Stimulated activated CD8-positive, alpha-beta memory T cell treated with anti-CD3 and anti-CD28 coated beads, Interleukin-7, amount 100 ng/mL, for 48 hours (primary cell): ENCODE results near the gene CNBP.
"Not testable (repeated sequence)": the region's sequence is repeated elsewhere in the genome, so short reads cannot be mapped to it uniquely, and the experiment has no call there.

ENCODE experiments used
- DNase-seq, 2 donors: peaks; one replicate each; pipeline ENCODE4 v3.0.0-alpha.2; 2020; ENCODE audit warnings: low read depth in 1 of 2; ENCODE audit errors: extremely low read depth in 1 of 2

Gene CNBP

DNA sequence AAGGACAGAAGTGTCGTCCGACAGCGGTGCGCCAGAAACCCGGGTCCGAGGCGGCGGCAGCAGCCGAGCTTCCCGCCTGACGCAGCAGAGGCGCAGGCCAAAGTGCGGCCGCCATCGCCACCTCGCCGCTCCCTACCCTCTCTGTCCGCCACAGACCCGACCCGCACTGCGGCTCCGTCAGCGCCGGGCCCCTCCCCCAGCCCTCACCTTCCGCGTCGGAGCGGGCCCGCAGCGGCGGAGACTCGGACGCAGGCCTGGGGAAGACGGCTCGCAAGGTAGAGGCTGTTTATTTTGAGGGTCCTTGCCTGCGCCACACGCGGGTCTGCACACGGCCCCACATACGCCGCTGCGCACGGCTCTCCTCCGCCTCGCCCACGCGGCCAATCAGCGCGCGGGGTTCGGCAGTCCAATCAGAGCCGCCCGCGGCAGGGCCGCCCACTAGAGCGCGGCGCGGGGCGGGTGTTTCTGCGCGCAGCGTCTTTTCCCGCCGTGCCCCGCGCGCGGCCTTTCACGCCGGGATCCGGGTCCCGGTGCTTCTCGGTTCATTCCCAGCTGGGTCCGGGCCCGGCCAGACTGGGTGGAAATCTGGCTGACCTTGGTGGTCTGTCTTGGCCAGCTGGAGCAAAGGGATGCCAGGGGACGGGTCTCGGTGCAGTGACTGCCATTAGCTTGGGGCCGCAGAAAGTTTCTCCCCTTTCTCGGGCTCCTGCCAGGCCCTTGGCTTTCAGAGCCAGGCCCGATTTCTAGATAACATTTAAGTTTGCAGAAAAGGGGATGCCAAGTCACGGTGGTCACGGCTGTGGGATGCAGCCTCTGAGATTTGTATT, at the start of gene CNBP:
CNBP (minus strand) TSS at position 328 of the 827 bp plus-strand sequence. CDS start 12,139 bp downstream, outside the sequence.
- DNase-seq = peak; percentile 81 to 90

DNA sequence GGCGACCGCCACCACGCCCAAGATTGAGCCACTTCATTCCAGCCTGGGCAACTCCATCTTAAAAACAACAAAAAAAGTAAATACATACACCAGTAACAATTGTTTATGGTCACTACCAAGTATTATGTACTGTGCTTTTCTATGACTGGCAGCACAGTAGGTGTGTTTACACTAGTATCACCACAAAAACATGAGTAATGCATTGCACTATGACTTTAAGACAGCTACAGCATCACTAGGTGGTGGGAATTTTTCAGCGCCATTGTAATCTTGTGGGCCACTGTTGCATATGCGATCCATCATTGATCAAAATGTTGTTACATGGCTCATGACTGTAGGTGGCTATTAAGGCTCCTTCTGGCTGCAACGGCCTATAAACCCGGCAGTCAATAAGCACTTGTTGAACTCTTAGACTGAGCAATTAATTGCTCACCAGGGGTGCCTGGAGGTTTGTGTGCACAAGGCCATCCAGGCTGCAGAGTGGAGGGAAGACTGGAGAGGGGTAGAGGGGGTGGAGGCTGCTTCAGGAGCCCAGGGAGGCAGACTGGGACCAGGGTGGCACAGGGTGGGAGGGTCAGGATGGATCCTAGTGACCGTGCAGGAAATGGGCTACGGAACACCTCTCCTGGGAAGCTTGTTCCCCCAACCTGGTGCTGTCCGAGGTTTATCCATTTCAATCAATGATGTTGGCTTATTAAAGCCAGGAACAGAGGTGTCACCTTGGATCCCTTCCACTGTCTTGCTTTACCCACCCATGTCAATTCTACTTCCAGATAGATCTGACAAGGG, 47.8 kb upstream of the CNBP start:
- DNase-seq = no peak

DNA sequence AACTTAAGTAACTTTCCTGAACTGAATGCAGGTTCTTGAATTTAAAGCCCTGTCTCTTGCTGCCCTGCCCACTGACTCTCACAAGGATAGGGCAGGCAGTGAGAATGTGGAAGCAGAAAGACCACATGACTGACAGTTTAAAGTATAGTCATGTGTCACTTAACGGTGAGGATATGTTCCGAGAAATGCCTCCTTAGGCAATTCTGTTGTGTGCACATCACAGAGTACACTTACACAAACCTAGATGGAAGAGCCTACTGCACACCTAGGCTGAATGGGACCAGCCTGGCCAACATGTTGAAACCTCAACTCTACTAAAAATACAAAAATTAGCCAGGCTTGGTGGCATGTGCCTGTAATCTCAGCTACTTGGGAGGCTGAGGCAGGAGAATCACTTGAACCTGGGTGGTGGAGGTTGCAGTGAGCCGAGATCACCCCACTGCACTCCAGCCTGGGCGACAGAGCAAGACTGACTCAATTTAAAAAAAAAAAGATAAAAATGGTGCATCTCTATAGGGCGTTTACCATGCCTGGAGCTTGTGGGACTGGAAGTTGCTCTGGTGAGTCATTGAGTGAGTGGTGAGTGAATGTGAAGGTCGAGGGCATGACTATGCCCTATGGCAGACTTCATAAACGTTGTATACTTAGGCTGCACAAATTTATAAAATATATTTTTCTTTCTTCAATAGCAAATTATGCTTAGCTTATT, 46.8 kb upstream of the CNBP start:
- peak in 1 of 2 donors; percentile 52 for DNase-seq

- no peak for DNase-seq
Observed at GRCh38 chr3:129228891-129229585, 45.3 kb upstream of the CNBP start.

DNA sequence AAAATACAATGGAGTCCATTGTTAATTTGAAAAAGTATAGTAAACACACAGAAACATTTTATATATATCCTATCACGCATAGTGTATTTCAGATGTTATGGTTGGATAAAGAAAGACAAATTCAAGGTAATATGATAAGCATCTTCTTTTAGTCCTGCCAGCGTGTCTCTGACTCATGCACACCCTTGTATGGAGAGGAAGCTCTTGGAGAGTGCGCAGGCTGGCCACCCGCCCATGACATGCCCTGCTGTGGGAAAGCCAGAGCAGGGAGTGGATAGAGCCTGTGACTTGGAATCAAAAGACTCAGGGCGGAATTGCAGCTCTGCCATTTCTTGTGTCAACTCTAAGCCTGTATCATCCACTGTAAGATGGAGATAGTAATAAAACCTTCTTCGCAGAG, 42.7 kb upstream of the CNBP start:
- DNase-seq = no peak

DNA sequence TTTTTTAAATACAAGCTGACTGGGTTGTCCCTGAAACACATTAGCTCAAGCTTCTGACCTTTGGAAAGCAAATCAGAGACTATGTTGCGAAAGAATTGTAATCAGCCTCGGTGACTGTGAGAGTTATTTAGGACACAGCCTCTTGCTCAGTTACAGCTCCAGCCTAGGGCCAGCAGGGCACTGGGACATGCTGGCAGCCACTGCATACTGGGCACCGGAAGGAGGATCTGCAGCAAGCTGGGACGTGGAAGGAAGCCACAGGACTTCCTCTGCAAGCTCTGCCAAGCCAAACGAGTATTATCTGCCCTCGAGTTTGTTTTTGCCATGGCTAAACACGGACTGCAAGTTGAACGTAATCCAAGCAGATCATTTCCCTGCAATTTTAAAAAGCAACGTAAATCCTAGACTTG, 41.3 kb upstream of the CNBP start:
- DNase-seq = no peak

- not testable (repeated sequence) for DNase-seq
Observed at GRCh38 chr3:129224387-129224786, 40.7 kb upstream of the CNBP start.

DNA sequence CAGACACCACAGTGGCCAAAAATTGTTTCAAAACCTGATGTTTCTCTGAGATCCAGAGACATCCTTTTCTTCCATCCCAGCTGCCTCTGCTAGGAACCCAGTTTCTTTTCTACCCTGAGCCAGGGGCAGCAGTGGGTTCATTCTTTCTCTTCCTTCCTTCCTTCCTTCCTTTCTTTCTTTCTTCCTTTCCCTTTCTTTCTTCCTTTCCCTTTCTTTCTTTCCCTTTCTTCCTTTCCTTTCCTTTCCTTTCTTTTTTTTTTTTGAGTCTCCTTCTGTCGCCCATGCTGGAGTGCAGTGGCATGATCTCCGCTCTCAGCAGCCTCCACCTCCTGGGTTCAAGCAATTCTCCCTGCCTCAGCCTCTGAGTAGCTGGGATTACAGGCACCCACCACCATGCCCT, 35.0 kb upstream of the CNBP start:
- no peak for DNase-seq

DNA sequence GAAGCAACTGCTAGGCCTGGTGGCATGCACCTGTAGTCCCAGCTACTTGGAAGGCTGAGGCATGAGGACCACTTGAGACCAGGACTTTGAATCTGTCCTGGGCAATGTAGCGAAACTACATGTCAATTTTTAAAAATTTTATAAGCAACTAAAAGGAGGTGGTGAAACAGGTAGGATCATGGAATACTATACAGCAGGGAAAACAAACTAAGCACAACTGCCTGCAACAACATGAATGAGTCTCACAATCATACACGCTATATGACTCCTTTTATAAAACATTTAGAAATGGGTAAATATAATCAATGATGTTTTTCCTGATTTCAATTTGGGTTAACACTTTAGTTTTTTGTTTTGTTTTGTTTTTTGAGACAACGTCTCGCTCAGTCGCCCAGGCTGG, 29.5 kb upstream of the CNBP start:
- no peak for DNase-seq

- no peak for DNase-seq
Observed at GRCh38 chr3:129211772-129212171, 28.1 kb upstream of the CNBP start.

DNA sequence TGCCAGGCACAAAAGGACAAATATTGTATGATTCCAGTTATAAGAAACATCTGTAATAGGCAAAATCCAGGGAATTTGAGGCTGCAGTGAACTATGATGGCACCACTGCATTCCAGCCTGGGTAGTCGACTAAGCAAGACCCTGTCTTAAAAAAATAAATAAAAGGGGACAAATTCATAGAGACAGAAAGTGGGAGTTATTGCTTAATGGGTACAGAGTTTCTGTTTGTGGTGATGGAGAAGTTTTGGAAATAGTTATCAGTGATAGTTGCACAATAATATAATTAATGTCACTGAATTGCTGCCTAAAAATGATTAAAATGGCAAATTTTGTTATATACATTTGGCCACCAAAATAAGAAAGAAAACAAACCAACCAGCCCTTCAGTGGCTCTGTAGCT, 27.6 kb upstream of the CNBP start:
- no peak for DNase-seq

DNA sequence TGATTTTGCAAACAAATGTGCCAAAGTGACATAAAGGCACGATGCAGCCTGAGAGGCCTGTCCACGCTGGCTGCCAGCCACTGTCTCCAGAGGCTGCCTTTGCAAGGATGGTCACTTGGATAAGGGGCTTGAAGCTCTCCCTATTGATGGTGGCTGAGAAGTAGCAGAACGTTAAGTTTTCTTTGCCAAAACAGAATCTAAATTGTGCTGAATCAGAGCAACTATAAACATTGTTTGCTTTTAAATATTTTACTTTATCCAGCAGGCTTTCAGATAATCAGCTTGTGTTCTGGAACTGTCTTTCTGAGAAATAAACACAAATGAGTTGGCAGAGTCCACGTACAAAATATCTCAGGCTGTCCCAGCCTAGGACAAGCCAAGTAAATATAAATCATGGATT, 23.8 kb upstream of the CNBP start:
- no peak for DNase-seq

GRCh38 chr3:129205109-129205832, 21.6 kb upstream of the CNBP start:
- DNase-seq = no peak

DNA sequence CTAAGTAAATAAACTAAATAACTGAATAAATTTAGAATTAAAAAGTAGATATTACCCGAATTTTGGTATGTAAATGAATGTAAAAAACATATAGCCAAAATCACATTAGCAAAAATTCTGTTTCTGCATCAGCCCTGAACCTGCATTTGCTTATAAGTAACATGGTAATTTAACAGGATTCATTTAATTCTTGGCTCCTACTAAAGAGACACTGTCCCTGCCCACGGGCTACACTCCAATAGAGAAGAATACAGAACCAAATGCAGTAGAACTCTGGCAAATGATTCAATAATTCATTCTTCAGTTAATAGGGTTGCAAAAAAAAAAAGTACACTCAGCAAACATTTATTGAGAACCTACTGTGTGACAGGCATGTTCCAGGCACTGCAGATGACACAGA, 20.8 kb upstream of the CNBP start:
- no peak for DNase-seq

DNA sequence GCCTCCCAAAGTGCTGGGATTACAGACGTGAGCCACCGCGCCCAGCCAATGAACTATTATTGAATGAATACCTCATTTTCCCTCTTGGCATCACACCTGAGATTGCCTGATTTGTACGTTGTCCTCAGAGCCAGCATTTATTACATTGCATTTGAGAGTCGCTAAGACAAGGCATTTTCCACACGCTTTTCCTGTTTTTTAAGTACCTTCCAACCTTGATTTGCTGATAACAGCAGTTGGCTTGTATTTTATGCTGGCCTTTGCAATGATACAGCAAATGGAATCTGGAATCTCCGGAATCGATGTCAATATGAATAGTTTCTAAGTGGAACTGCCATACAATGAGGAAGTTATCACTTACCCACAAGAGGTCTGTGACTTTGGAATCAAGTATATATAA, 15.7 kb upstream of the CNBP start:
- DNase-seq = no peak

DNA sequence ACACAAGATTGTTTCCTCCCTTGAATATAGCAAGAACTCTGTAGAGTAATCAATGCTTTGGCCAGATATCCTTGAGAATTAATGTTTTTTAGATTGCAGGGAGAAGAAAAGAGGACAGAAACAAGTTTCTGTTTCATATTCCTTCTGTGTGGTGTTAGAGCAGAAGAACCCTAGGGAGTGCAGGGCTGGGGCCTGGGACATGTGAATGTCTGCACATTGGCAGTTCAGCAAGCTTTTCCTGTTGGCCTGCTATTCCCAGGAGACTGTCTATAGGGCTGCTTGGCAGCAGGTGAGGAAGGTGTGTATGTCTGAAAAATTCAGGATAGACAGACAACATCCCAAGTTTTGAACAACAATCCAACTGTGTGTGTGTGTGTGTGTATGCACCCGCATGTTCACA, 13.6 kb upstream of the CNBP start:
- no peak for DNase-seq

DNA sequence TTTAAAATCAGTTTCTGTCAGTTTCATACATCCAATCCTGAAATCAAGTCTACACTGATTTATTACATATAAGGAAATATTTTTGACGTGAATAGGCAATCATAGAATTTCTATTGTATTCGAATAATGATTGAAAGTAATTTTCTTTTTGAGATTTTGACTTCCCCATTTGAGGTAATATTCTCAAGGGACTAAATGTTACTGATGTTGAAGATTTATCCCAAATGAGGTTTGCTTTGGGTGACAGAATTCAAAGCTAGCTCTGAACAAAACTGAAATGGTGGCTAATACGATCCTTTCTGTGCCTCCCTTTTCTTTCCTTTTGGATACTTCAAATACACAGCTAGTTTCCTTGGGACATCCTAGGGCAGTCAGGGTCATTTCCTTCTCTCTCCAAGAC, 12.9 kb upstream of the CNBP start:
- DNase-seq = no peak

DNA sequence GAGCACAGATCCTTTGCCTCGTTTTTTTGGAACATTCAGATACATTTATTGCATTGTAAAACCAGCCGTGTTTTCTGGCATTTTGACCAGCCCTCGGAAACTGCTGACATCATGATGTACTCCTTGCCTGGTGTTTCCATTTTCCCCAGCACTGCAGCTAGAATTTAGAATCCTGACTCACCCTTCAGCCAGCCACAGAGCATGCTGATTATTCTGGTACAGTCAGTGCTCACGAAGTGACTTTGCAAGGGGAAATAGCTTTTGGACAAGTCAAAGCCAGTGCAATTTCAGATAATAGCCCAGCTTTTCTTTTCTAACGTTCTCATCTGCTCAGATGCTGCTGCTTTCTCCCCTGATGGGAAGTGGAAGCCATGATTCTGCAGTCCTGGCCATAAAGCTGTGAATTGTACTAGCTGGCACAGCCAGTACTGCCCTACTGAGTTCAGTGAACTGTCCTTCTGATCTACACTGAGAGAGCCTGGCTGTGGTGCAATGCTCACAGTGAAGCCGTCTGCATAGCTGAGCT, 12.1 kb upstream of the CNBP start:
- DNase-seq = no peak

- not testable (repeated sequence) for DNase-seq
Observed at GRCh38 chr3:129189793-129190192, 6.1 kb upstream of the CNBP start.

- no peak for DNase-seq
Observed at GRCh38 chr3:129187857-129188256, 4.2 kb upstream of the CNBP start.
